Osteoblast (primary cell): Measurements from ENCODE around the gene TMEM185B. TPM values are rescaled to one million over a fixed set of nuclear protein-coding genes. Genes with fewer than 3 reads are reported as not detected.
A peak's percentile ranks its signal among the peaks of the same experiment; 100 is the strongest.

Experiments
- DNase-seq: peaks from one replicate; pipeline ENCODE4 v3.0.0; 2011; ENCODE audit warnings: low spot score, mixed read lengths; ENCODE audit not compliant: insufficient read length; ENCODE audit errors: missing footprints
- H2AFZ ChIP-seq: 2 replicates; pipeline ENCODE4 v1.6.0; 2011; ENCODE audit warnings: mild to moderate bottlenecking, low read length
- H3K27ac ChIP-seq: 2 replicates; pipeline ENCODE4 v1.5.1; 2011; ENCODE audit warnings: mild to moderate bottlenecking, low read depth, low read length, moderate library complexity
- H3K27me3 ChIP-seq: 2 replicates; pipeline ENCODE4 v1.6.0; 2012; ENCODE audit warnings: mild to moderate bottlenecking, control low read depth, inconsistent platforms, low read length, moderate library complexity; ENCODE audit not compliant: insufficient read depth
- H3K36me3 ChIP-seq: 2 replicates; pipeline ENCODE4 v1.5.1; 2011; ENCODE audit warnings: mild to moderate bottlenecking, low read length, control low read depth, moderate library complexity; ENCODE audit not compliant: insufficient read depth
- H3K4me1 ChIP-seq: 2 replicates; pipeline ENCODE4 v1.5.1; 2011; ENCODE audit warnings: mild to moderate bottlenecking, low read length, control low read depth, moderate library complexity; ENCODE audit not compliant: insufficient read depth
- H3K4me2 ChIP-seq: 2 replicates; pipeline ENCODE4 v1.6.0; 2011; ENCODE audit warnings: mild to moderate bottlenecking, low read length; ENCODE audit not compliant: insufficient read depth
- H3K4me3 ChIP-seq: fragments of 200-600 bp; sonication (generic); 3 replicates; pipeline ENCODE4 v1.5.1; 2012; ENCODE audit warnings: mild to moderate bottlenecking, low read length, inconsistent platforms; ENCODE audit not compliant: insufficient read depth
- H3K79me2 ChIP-seq: 2 replicates; pipeline ENCODE4 v1.6.0; 2012; ENCODE audit warnings: mild to moderate bottlenecking, low read length, control low read depth, inconsistent platforms; ENCODE audit not compliant: insufficient read depth
- H3K9me3 ChIP-seq: 2 replicates; pipeline ENCODE4 v1.5.1; 2011; ENCODE audit warnings: low read depth, low read length, control low read depth
- H4K20me1 ChIP-seq: 2 replicates; pipeline ENCODE4 v1.6.0; 2012; ENCODE audit warnings: mild to moderate bottlenecking, low read length, control low read depth; ENCODE audit not compliant: insufficient read depth
- total RNA-seq: library from RNA; depleted of rRNA; stranded (reverse); fragments of >200 nt; gene quantifications from 2 replicates; pipeline ENCODE4 v1.2.3, GENCODE V29; 2012
- TF ChIP-seq, protein P1 (sequence below): IDR thresholded peaks from 2 replicates; pipeline ENCODE4 v1.5.1; 2011; ENCODE audit warnings: mild to moderate bottlenecking, low read depth, low read length, moderate library complexity; ENCODE audit errors: extremely low read depth

TMEM185B gene
- total RNA-seq, 1 donor = 46.7 TPM

DNA sequence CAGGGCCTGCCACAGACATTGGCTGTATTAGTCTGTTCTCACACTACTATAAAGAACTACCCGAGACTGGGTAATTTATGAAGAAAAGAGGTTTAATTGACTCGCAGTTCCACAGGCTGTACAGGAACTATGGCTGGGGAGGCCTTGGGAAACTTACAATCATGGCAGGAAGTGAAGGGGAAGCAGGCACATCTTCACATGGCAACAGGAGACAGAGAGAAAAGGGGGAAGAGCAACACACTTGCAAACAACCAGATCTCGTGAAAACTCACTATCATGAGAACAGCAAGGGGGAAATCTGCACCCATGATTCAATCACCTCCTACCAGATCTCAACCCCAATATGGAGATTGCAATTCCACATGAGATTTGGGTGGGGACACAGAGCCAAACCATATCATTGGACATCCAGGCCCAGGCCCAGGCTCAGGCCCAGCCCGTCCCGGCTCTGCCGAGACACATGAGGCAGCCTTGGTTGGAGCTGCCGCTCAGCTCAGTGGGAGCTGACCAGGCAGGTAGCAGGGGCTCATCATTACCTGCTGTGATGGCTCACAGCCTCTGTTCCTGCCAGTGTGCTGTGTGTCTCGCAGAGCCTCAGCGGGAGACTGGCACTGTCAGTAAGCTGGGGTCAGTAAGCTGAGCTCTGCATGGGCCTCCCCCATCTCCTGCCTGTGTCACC, 20.8 kb upstream of the TMEM185B start:
- no peak overlapping the region for H3K27ac ChIP-seq
- peaks cover 15% of the 10 kb centered on the region for H3K4me1 ChIP-seq
- H3K4me2 ChIP-seq = no peak overlapping the region
- no peak overlapping the region for H3K4me3 ChIP-seq
- H3K36me3 ChIP-seq = no peaks in the 10 kb centered on the region
- no peaks in the 10 kb centered on the region for H3K27me3 ChIP-seq
- H3K9me3 ChIP-seq = no peaks in the 10 kb centered on the region
- no peaks in the 10 kb centered on the region for H3K79me2 ChIP-seq
- DNase-seq = no peak
- TF ChIP-seq, protein P1, sequence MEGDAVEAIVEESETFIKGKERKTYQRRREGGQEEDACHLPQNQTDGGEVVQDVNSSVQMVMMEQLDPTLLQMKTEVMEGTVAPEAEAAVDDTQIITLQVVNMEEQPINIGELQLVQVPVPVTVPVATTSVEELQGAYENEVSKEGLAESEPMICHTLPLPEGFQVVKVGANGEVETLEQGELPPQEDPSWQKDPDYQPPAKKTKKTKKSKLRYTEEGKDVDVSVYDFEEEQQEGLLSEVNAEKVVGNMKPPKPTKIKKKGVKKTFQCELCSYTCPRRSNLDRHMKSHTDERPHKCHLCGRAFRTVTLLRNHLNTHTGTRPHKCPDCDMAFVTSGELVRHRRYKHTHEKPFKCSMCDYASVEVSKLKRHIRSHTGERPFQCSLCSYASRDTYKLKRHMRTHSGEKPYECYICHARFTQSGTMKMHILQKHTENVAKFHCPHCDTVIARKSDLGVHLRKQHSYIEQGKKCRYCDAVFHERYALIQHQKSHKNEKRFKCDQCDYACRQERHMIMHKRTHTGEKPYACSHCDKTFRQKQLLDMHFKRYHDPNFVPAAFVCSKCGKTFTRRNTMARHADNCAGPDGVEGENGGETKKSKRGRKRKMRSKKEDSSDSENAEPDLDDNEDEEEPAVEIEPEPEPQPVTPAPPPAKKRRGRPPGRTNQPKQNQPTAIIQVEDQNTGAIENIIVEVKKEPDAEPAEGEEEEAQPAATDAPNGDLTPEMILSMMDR = no peak
- no peaks in the 10 kb centered on the region for H4K20me1 ChIP-seq
- no peak overlapping the region for H2AFZ ChIP-seq

DNA sequence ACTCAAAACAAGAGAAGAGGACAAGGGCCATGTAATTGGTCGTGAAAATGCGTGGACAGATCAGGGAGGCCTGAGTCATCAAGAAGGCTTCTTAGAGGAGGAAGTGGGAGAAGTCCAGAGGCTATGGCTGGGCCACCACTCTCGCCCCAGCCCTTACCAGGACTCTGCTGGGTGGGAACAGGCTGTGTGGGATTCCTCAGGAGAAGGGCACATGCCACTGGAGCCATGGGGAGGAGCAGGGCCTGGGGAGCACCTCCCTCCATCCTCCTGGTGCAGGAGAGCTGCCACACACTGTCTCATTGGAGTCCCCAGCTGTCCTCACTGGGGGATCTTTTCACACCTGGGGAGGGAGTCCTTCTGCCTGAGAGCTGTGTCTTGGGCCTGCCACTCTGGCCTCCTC, 20.0 kb upstream of the TMEM185B start:
- H3K4me2 ChIP-seq = no peak overlapping the region

DNA sequence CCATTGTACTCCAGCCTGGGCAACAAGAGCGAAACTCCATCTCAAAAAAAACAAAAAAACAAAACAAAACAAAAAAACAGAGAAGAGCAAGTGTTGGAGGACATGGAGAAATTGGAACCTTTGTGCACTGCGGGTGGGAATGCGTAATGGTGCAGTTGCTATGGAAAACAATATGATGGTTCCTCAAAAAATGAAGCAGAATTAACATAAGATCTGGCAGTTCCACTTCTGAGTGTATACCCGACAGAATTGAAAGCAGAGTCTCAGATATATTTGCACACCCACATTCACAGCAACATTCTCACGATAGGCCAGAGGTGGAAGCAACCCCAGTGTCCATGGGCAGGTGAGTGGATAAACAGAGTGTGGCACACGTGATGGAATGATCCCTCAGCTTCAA, 18.5 kb upstream of the TMEM185B start:
- H3K27ac ChIP-seq = no peak overlapping the region
- H3K4me2 ChIP-seq = no peak overlapping the region
- DNase-seq = no peak
- no peaks in the 10 kb centered on the region for H3K79me2 ChIP-seq
- no peak overlapping the region for H2AFZ ChIP-seq
- H3K27me3 ChIP-seq = no peaks in the 10 kb centered on the region
- no peaks in the 10 kb centered on the region for H3K36me3 ChIP-seq
- H3K4me1 ChIP-seq = peaks cover 34% of the 10 kb centered on the region
- TF ChIP-seq, protein P1 = no peak
- H3K9me3 ChIP-seq = no peaks in the 10 kb centered on the region
- H4K20me1 ChIP-seq = no peaks in the 10 kb centered on the region
- no peak overlapping the region for H3K4me3 ChIP-seq

More for the DNA sequence above, 20.0 kb upstream of the TMEM185B start:
- H3K4me1 ChIP-seq = peaks cover 23% of the 10 kb centered on the region
- no peaks in the 10 kb centered on the region for H3K9me3 ChIP-seq
- no peaks in the 10 kb centered on the region for H4K20me1 ChIP-seq
- H3K27ac ChIP-seq = no peak overlapping the region
- H2AFZ ChIP-seq = peak overlapping the region; percentile 94
- H3K4me3 ChIP-seq = no peak overlapping the region
- no peaks in the 10 kb centered on the region for H3K27me3 ChIP-seq
- H3K36me3 ChIP-seq = no peaks in the 10 kb centered on the region
- TF ChIP-seq, protein P1 = no peak
- DNase-seq = peak; percentile 93
- no peaks in the 10 kb centered on the region for H3K79me2 ChIP-seq

DNA sequence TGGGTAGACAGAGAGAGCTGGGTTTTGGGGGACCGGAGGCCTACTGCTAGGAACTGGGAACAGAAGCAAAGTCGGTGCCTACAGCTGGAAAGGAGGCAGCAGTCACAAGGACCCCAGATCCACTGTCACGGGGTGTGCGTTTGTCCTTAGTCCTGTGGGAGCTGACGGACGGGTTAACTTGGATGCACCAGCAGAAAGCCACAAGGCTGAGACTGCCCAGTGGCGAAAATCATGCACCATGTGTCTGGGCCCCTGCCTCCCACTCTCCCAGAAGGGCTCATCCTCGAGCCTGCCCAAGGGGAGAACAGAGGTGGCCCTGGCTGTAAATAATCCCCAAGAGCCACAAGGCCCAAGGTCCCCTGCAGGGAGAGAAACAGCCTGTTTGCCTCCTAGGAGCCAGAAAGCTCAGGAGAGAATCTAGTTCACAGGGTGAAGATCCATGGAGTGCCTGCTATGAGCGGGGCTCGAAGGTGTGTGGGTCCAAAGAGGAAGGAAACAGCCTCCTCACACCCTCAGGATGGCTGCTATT, 17.8 kb upstream of the TMEM185B start:
- no peaks in the 10 kb centered on the region for H3K79me2 ChIP-seq
- TF ChIP-seq, protein P1 = no peak
- H3K9me3 ChIP-seq = no peaks in the 10 kb centered on the region
- no peaks in the 10 kb centered on the region for H3K36me3 ChIP-seq
- peak overlapping the region; percentile 52 for H2AFZ ChIP-seq
- peaks cover 34% of the 10 kb centered on the region for H3K4me1 ChIP-seq
- H3K27me3 ChIP-seq = no peaks in the 10 kb centered on the region
- H3K4me3 ChIP-seq = no peak overlapping the region
- no peak overlapping the region for H3K4me2 ChIP-seq
- H3K27ac ChIP-seq = no peak overlapping the region
- no peak for DNase-seq
- no peaks in the 10 kb centered on the region for H4K20me1 ChIP-seq
